ENCODE measurements around the gene GPLD1. TPM values are rescaled to one million over a fixed set of nuclear protein-coding genes. Genes with fewer than 3 reads are reported as not detected.

Gene GPLD1
- total and polyA plus RNA-seq, 9 of the 15 experiments (the other 6 are each of a cell fraction or from before 2014, with no cell fraction given) = 0.11 to 1.3 (median 0.82) TPM

DNA sequence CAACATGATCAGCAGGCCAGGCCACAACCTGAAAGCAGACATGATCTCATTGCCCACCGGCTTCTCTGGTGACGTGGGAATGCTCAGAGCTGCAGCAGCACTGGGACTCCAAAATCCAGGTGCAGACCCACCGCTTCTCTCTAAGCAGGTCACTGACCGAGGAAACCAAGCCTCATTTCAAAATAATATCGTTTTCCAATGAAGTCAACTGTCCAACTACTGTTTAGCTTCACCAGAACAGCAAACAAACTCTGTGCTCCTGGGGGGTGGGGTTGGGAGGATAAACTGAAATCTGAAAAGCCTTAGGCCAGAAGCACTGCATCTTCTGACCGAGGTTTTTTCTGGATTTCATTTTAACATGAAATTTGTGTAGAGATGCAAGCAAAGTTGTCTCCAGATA, at the start of gene GPLD1 (continued):
- TF ChIP-seq SMARCB1 (IDR thresholded peaks at IDR 0.05; ENCODE audit: insufficient read length, low read depth) (no peak), RFX5 (IDR thresholded peaks at IDR 0.05; ENCODE audit: low read depth, low read length) (no peak), SPI1 (IDR thresholded peaks at IDR 0.05; ENCODE audit: borderline replicate concordance, low read depth, low read length) (no peak)

DNA sequence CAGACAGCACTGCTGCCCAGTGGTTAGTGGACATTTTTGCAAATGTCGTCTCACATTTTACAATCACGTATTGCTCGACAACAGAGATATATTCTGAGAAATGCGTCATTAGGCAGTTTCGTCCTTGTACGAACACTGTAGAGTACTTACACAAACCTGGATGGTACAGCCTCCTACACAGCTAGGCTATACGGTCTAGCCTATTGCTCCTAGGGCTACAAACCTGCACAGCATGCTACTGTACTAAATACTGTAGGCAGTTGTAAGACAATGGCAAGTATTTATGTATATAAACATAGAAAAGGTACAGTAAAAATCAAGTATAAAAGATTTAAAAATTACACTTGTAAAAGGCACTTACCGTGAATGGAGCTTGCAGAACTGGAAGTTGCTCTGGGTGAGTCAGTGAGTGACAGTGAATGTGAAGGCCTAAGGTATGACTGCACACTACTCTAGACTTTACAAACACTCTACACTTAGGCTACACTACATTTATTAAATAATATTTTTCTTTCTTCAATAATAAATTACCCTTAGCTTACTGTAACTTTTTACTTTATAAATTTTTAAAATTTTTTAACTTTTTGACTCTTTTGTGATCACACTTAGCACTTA, 48.5 kb upstream of the GPLD1 start:
- H3K9me1 ChIP-seq (ENCODE audit: control insufficient read depth, insufficient read depth, low read length) = no peaks in the 10 kb centered on the region
- 70% methylated on average over 8 of the region's 8 CpGs for WGBS (ENCODE audit: insufficient coverage, low coverage, missing lambda C conversion rate)
- DNase-seq (ENCODE audit: extremely low read depth in 1 of 4, low spot score in 3 of 4) (no peak), FAIRE-seq (no peak), ATAC-seq (peak; percentile 58)
- H3K4me3 ChIP-seq = no peak overlapping the region
- no peak overlapping the region for H3K27ac ChIP-seq (ENCODE audit: extremely low read depth, low read depth, low read length)
- no peaks in the 10 kb centered on the region for H4K20me1 ChIP-seq (replicated peaks; ENCODE audit: control insufficient read depth, insufficient read depth, low read length)
- H3K9ac ChIP-seq (ENCODE audit: insufficient read depth in 1 of 2, low read depth in 2 of 2, low read length in 2 of 2) = no peak overlapping the region
- no peak overlapping the region for H3K4me2 ChIP-seq (ENCODE audit: insufficient read depth, low read length)
- POLR2A ChIA-PET = interaction anchor here (0.9 to 1.2 kb wide), 2 partner anchors 9 to 129 kb away, joined by 3 to 4 read pairs; partner anchors contain the start of genes ACOT13 and TDP2
- H3K36me3 ChIP-seq (ENCODE audit: control insufficient read depth, insufficient read depth, low read length) = peaks cover 4% of the 10 kb centered on the region; the same call in 2 of the 3 replicates
- intact Hi-C loops (cut with micrococcal nuclease) = no loop called here
- no peaks in the 10 kb centered on the region for H3K79me2 ChIP-seq (ENCODE audit: control insufficient read depth, insufficient read depth, low read length)
- in situ Hi-C loops (cut with MboI) = no loop called here
- H2AFZ ChIP-seq (ENCODE audit: low read depth, low read length) = no peak overlapping the region
- CTCF ChIA-PET (ENCODE audit: low intra/inter-chr PET ratio) = interaction anchor here (0.6 kb wide), 1 partner anchor 963 kb away, joined by 4 read pairs; no protein-coding TSS in a partner anchor
- no TSS peak for BruUV-seq (replicated peaks)
- H3K27me3 ChIP-seq (ENCODE audit: control insufficient read depth in 2 of 2, insufficient read depth in 2 of 2, low read length in 2 of 2) = no peaks in the 10 kb centered on the region
- no peaks in the 10 kb centered on the region for H3K4me1 ChIP-seq (replicated peaks in 1 of 2; ENCODE audit: control insufficient read depth in 2 of 2, insufficient read depth in 2 of 2, low read length in 2 of 2)
- TF ChIP-seq ZBTB1 (CRISPR knock-in tag; IDR thresholded peaks at IDR 0.05; ENCODE audit: borderline replicate concordance, low read depth) (no peak), HNRNPLL (IDR thresholded peaks at IDR 0.05; ENCODE audit: low read depth, low read length, poor library complexity, severe bottlenecking) (no peak), ETV5 (CRISPR knock-in tag; IDR thresholded peaks at IDR 0.05; ENCODE audit: low read depth) (no peak), DPF2 (IDR thresholded peaks at IDR 0.05) (no peak), ZSCAN32 (CRISPR knock-in tag; IDR thresholded peaks at IDR 0.05) (no peak), E2F3 (CRISPR knock-in tag; IDR thresholded peaks at IDR 0.05) (no peak), HSF4 (CRISPR knock-in tag; IDR thresholded peaks at IDR 0.05; ENCODE audit: borderline replicate concordance) (no peak), LARP7 (IDR thresholded peaks at IDR 0.05) (no peak)
- TF ChIP-seq, protein P1, sequence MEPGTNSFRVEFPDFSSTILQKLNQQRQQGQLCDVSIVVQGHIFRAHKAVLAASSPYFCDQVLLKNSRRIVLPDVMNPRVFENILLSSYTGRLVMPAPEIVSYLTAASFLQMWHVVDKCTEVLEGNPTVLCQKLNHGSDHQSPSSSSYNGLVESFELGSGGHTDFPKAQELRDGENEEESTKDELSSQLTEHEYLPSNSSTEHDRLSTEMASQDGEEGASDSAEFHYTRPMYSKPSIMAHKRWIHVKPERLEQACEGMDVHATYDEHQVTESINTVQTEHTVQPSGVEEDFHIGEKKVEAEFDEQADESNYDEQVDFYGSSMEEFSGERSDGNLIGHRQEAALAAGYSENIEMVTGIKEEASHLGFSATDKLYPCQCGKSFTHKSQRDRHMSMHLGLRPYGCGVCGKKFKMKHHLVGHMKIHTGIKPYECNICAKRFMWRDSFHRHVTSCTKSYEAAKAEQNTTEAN (CRISPR knock-in tag; IDR thresholded peaks at IDR 0.05) = no peak
- H3K9me3 ChIP-seq (replicated peaks; ENCODE audit: control insufficient read depth, insufficient read depth, low read depth, low read length) = no peaks in the 10 kb centered on the region
